ENCODE results near the gene IL4R. TPM values are rescaled to one million over a fixed set of nuclear protein-coding genes. Genes with fewer than 3 reads are reported as not detected.

The IL4R gene
- total and polyA plus RNA-seq, 2 of the 13 experiments (the other 11 are each of a cell fraction or from before 2014, with no cell fraction given) = 15.9 to 49.6 TPM

- TF ChIP-seq, protein P1, sequence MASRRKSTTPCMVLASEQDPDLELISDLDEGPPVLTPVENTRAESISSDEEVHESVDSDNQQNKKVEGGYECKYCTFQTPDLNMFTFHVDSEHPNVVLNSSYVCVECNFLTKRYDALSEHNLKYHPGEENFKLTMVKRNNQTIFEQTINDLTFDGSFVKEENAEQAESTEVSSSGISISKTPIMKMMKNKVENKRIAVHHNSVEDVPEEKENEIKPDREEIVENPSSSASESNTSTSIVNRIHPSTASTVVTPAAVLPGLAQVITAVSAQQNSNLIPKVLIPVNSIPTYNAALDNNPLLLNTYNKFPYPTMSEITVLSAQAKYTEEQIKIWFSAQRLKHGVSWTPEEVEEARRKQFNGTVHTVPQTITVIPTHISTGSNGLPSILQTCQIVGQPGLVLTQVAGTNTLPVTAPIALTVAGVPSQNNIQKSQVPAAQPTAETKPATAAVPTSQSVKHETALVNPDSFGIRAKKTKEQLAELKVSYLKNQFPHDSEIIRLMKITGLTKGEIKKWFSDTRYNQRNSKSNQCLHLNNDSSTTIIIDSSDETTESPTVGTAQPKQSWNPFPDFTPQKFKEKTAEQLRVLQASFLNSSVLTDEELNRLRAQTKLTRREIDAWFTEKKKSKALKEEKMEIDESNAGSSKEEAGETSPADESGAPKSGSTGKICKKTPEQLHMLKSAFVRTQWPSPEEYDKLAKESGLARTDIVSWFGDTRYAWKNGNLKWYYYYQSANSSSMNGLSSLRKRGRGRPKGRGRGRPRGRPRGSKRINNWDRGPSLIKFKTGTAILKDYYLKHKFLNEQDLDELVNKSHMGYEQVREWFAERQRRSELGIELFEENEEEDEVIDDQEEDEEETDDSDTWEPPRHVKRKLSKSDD (CRISPR knock-in tag; IDR thresholded peaks at IDR 0.05; ENCODE audit: low read depth) = 0 out of 2 replicates have a peak, but pooled peaks have one; percentile 23
- TF ChIP-seq, protein P2, sequence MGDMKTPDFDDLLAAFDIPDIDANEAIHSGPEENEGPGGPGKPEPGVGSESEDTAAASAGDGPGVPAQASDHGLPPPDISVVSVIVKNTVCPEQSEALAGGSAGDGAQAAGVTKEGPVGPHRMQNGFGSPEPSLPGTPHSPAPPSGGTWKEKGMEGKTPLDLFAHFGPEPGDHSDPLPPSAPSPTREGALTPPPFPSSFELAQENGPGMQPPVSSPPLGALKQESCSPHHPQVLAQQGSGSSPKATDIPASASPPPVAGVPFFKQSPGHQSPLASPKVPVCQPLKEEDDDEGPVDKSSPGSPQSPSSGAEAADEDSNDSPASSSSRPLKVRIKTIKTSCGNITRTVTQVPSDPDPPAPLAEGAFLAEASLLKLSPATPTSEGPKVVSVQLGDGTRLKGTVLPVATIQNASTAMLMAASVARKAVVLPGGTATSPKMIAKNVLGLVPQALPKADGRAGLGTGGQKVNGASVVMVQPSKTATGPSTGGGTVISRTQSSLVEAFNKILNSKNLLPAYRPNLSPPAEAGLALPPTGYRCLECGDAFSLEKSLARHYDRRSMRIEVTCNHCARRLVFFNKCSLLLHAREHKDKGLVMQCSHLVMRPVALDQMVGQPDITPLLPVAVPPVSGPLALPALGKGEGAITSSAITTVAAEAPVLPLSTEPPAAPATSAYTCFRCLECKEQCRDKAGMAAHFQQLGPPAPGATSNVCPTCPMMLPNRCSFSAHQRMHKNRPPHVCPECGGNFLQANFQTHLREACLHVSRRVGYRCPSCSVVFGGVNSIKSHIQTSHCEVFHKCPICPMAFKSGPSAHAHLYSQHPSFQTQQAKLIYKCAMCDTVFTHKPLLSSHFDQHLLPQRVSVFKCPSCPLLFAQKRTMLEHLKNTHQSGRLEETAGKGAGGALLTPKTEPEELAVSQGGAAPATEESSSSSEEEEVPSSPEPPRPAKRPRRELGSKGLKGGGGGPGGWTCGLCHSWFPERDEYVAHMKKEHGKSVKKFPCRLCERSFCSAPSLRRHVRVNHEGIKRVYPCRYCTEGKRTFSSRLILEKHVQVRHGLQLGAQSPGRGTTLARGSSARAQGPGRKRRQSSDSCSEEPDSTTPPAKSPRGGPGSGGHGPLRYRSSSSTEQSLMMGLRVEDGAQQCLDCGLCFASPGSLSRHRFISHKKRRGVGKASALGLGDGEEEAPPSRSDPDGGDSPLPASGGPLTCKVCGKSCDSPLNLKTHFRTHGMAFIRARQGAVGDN (CRISPR knock-in tag; IDR thresholded peaks at IDR 0.05) = peak; percentile 46
- 0 out of 2 replicates have a peak, but pooled peaks have one; percentile 69 for TF ChIP-seq ZBTB7A (CRISPR knock-in tag; IDR thresholded peaks at IDR 0.05)
- peak; percentile 54 for TF ChIP-seq KMT2A (CRISPR knock-in tag; IDR thresholded peaks at IDR 0.05)
- TF ChIP-seq NCOA1 (CRISPR knock-in tag; IDR thresholded peaks at IDR 0.05) = 0 out of 2 replicates have a peak, but pooled peaks have one; percentile 36
- no peak; the same call in 1 of the 2 replicates for TF ChIP-seq ZNF430 (CRISPR knock-in tag; IDR thresholded peaks at IDR 0.05)
- TF ChIP-seq HINFP (CRISPR knock-in tag; IDR thresholded peaks at IDR 0.05; ENCODE audit: low read depth) = no peak
- TF ChIP-seq GABPA (IDR thresholded peaks at IDR 0.05; ENCODE audit: low read depth, low read length) = no peak
- TF ChIP-seq GABPA (CRISPR knock-in tag; IDR thresholded peaks at IDR 0.05; ENCODE audit: low read depth) = no peak
- 0 out of 2 replicates have a peak, but pooled peaks have one; percentile 8 for TF ChIP-seq RAD21 (CRISPR knock-in tag; IDR thresholded peaks at IDR 0.05)
- TF ChIP-seq ZNF33A (CRISPR knock-in tag; IDR thresholded peaks at IDR 0.05; ENCODE audit: borderline replicate concordance) = no peak
- TF ChIP-seq HNF4A (CRISPR knock-in tag; IDR thresholded peaks at IDR 0.05) = 0 out of 2 replicates have a peak, but pooled peaks have one; percentile 21
- TF ChIP-seq, protein P3, sequence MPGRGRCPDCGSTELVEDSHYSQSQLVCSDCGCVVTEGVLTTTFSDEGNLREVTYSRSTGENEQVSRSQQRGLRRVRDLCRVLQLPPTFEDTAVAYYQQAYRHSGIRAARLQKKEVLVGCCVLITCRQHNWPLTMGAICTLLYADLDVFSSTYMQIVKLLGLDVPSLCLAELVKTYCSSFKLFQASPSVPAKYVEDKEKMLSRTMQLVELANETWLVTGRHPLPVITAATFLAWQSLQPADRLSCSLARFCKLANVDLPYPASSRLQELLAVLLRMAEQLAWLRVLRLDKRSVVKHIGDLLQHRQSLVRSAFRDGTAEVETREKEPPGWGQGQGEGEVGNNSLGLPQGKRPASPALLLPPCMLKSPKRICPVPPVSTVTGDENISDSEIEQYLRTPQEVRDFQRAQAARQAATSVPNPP (CRISPR knock-in tag; IDR thresholded peaks at IDR 0.05) = 0 out of 2 replicates have a peak, but pooled peaks have one; percentile 38
- TF ChIP-seq, protein P4, sequence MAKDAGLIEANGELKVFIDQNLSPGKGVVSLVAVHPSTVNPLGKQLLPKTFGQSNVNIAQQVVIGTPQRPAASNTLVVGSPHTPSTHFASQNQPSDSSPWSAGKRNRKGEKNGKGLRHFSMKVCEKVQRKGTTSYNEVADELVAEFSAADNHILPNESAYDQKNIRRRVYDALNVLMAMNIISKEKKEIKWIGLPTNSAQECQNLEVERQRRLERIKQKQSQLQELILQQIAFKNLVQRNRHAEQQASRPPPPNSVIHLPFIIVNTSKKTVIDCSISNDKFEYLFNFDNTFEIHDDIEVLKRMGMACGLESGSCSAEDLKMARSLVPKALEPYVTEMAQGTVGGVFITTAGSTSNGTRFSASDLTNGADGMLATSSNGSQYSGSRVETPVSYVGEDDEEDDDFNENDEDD (CRISPR knock-in tag; IDR thresholded peaks at IDR 0.05; ENCODE audit: borderline replicate concordance) = peak; percentile 42; the same call in 1 of the 2 replicates
- TF ChIP-seq GABPB1 (CRISPR knock-in tag; IDR thresholded peaks at IDR 0.05) = peak; percentile 3; the same call in 1 of the 2 replicates
- peak; percentile 83; the same call in 1 of the 2 replicates for TF ChIP-seq EEA1 (CRISPR knock-in tag; IDR thresholded peaks at IDR 0.05; ENCODE audit: borderline replicate concordance)
- TF ChIP-seq ZNF790 (CRISPR knock-in tag; IDR thresholded peaks at IDR 0.05; ENCODE audit: borderline replicate concordance) = no peak
- peak; percentile 71; the same call in 1 of the 2 replicates for TF ChIP-seq ZNF777 (CRISPR knock-in tag; IDR thresholded peaks at IDR 0.05)
- peak in 1 of 2 experiments; percentile 48; a peak in 1 of 4 replicates for TF ChIP-seq KLF16 (CRISPR knock-in tag; IDR thresholded peaks at IDR 0.05)
Measured at GRCh38 chr16:27314161-27314723, 468 bp downstream of the IL4R start (continued).

All from HepG2 (cell line).